ENCODE data around the gene NDUFAF7.
"Not testable (repeated sequence)": the region's sequence is repeated elsewhere in the genome, so short reads cannot be mapped to it uniquely, and the experiment has no call there.

NDUFAF7 gene

GRCh38 chr2:37191253-37191652, 40.2 kb upstream of the NDUFAF7 start:
- TF ChIP-seq CTCF (IDR thresholded peaks at IDR 0.05; ENCODE audit: low read depth, low read length, missing control alignments) = no peak
- DNase-seq (ENCODE audit: extremely low read depth, low read depth) = no peak
- H3K4me3 ChIP-seq (replicated peaks; ENCODE audit: low read depth, low read length) = no peak overlapping the region

GRCh38 chr2:37191747-37192146, 39.7 kb upstream of the NDUFAF7 start:
- no peak overlapping the region for H3K4me3 ChIP-seq (replicated peaks; ENCODE audit: low read depth, low read length)
- no peak for DNase-seq (ENCODE audit: extremely low read depth, low read depth)
- no peak for TF ChIP-seq CTCF (IDR thresholded peaks at IDR 0.05; ENCODE audit: low read depth, low read length, missing control alignments)

- no peak overlapping the region for H3K4me3 ChIP-seq (replicated peaks; ENCODE audit: low read depth, low read length)
- no peak for DNase-seq (ENCODE audit: extremely low read depth, low read depth)
- no peak for TF ChIP-seq CTCF (IDR thresholded peaks at IDR 0.05; ENCODE audit: low read depth, low read length, missing control alignments)
These were observed 38.9 kb upstream of the NDUFAF7 start for GRCh38 chr2:37192551-37192950.

- peak overlapping the region; percentile 91 for H3K4me3 ChIP-seq (replicated peaks; ENCODE audit: low read depth, low read length)
- DNase-seq (ENCODE audit: extremely low read depth, low read depth) = not testable (repeated sequence)
These were observed 35.6 kb upstream of the NDUFAF7 start for GRCh38 chr2:37195862-37196319.

GRCh38 chr2:37196320-37197195, 34.9 kb upstream of the NDUFAF7 start, which contains the start of gene CEBPZOS:
Gene CEBPZOS, plus strand, starts transcription at chr2:37196496. Its CDS starts 3,209 bp downstream, at chr2:37199705.
- DNase-seq (ENCODE audit: extremely low read depth, low read depth) = peak; percentile 52
- TF ChIP-seq CTCF (IDR thresholded peaks at IDR 0.05; ENCODE audit: low read depth, low read length, missing control alignments) = no peak
- H3K4me3 ChIP-seq (replicated peaks; ENCODE audit: low read depth, low read length) = peak within 1 kb of the TSS; percentile 91

- no peak overlapping the region for H3K4me3 ChIP-seq (replicated peaks; ENCODE audit: low read depth, low read length)
- no peak for TF ChIP-seq CTCF (IDR thresholded peaks at IDR 0.05; ENCODE audit: low read depth, low read length, missing control alignments)
- no peak for DNase-seq (ENCODE audit: extremely low read depth, low read depth)
These were observed 32.8 kb upstream of the NDUFAF7 start for GRCh38 chr2:37198681-37199065.

GRCh38 chr2:37201208-37201607, 30.2 kb upstream of the NDUFAF7 start:
- no peak for TF ChIP-seq CTCF (IDR thresholded peaks at IDR 0.05; ENCODE audit: low read depth, low read length, missing control alignments)
- no peak overlapping the region for H3K4me3 ChIP-seq (replicated peaks; ENCODE audit: low read depth, low read length)
- no peak for DNase-seq (ENCODE audit: extremely low read depth, low read depth)

Measured in HFF-Myc (cell line).